HG03066 (cell line): ENCODE results near the gene C3AR1.
"Not testable (repeated sequence)": the region's sequence is repeated elsewhere in the genome, so short reads cannot be mapped to it uniquely, and the experiment has no call there.

Experiments used
- ATAC-seq: cut with Tn5 transposase; IDR thresholded peaks from one replicate; pipeline ENCODE4 v1.9.1; 2021; ENCODE audit warnings: low read depth; ENCODE audit not compliant: unreplicated experiment

Gene C3AR1

DNA sequence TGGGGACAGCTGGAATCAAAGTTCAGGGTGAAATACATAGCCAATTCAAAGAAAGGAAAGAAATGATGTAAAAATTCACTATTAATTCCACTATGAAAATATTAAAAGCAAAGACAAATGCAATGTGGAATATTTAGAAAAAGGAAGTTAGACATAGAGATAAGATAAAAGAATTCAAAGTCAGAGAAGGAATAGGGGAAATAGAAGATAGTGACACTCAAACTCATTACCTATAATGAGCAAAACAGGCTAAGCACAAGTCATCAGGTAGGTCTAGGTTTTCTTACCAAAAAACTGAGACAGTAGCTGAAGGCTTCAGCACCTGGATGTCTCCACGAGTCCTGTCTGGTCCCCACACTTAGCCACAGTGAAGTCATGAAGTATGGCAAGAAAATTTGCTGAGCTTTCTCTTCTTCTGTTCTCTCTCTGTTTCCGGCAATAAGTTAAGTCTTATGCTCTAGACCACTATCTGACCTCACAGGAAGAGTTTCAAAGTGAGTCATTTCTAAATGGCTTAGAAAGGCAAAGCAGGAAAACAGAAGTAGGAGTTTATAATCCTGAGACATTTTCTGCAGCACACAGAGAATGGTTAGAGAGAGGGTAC, at the start of gene C3AR1:
Gene C3AR1 (minus strand): TSS at position 369 of the 604 bp plus-strand sequence. CDS start 6,174 bp downstream, outside the sequence.
- peak; percentile 65 for ATAC-seq

DNA sequence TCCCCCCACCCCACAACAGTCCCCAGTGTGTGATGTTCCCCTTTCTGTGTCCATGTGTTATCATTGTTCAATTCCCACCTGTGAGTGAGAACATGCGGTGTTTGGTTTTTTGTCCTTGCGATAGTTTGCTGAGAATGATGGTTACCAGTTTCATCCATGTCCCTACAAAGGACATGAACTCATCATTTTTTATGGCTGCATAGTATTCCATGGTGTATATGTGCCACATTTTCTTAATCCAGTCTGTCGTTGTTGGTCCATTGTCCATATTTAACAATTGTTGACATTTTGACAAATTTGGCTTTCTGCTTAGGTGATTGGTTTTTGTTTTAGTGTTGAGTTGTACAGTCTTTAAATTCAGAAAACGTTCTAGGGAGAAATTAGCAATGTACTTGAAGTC, 47.0 kb upstream of the C3AR1 start:
- ATAC-seq = not testable (repeated sequence)

- ATAC-seq = no peak
These were observed 42.7 kb upstream of the C3AR1 start for GRCh38 chr12:8108808-8109398.

DNA sequence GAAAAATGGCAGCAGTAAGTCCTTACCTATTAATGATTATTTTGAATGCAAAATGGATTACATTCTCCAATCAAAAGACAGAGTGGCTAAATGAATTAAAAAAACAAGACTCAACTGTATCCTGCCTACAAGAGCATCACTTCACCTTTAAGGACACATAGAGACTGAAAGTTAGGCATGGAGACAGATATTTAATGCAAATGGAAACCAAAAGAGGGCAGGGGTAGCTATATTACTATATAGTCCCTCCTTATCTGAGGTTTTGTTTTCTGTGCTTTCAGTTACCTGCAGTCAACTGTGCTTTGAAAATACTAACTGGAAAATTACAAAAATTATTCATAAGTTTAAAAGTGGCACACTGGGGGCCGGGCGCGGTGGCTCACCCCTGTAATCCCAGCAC, 33.1 kb upstream of the C3AR1 start:
- no peak for ATAC-seq

- no peak for ATAC-seq
These were observed 30.2 kb upstream of the C3AR1 start for GRCh38 chr12:8096281-8096915.

DNA sequence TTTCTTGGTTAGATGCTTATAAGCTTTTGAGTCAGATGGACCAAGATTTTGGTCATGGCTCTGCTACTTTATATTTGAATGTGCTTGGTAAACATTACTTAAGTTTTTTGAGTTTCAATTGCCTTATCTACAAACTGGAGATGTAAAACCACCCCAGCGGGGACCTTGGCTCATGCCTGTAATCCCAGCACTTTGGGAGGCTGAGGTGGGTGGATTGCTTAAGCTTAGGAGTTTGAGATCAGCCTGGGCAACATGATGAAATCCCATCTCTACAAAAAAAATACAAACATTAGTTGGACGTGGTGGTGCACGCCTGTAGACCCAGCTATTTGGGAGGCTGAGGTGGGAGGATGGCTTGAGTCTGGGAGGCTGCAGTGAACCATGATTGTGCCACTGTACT, 27.1 kb upstream of the C3AR1 start:
- ATAC-seq = no peak

DNA sequence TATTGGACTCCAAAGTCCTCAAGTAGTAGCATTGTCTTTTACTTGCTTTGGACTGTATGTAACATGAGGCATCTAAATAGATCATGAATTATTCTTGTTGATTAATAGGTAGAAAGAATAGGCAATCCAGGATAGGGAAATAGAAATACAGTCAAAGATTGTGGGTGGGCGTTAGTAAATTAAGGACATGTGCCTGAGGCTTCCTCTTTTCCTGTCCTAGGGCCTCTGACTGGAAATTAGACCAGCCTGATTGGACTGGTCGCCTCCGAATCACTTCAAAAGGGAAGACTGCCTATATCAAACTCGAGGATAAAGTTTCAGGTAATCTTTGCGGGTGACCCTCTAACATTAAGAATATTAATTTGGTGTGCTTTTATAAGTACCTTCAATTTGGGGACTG, 23.6 kb upstream of the C3AR1 start:
- ATAC-seq = no peak

GRCh38 chr12:8089277-8089676, 23.1 kb upstream of the C3AR1 start:
- ATAC-seq = not testable (repeated sequence)

GRCh38 chr12:8088574-8088973, 22.4 kb upstream of the C3AR1 start:
- ATAC-seq = peak; percentile 52

DNA sequence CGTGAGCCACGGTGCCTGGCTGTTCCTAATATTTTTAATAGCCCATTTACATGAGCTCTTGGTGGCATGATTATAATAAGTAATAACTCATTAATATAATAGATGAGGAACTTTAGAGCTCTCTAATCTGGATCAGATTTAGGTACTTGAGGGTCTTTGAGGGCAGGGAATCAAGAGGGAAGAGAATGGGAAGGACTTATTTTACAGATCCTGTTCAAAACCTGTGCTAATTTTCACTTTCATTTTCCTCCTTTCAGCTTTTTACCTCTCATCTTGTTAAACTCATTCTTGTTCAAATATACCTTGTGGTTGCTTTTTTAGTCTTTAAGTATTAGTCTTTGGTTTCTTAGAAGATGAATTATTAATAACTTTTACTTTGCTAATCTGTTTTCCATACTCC, 21.5 kb upstream of the C3AR1 start:
- no peak for ATAC-seq

DNA sequence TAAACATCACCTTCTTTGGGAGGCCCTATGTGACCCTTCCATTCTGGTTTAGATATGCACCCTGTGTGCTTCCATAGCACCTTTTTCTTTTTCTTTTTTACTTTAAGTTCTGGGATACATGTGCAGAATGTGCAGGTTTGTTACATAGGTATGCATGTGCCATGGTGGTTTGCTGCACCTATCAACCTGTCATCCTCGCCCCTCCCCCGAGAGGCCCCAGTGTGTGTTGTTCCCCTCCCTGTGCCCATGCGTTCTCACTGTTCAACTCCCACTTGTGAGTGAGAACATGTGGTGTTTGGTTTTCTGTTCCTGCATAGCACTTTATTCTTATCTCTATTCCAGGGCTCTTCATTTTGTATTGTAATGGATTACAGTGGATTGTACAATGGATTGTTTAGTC, 18.2 kb upstream of the C3AR1 start:
- ATAC-seq = not testable (repeated sequence)

- ATAC-seq = no peak
These were observed 16.6 kb upstream of the C3AR1 start for GRCh38 chr12:8082808-8083100.

- peak; percentile 31 for ATAC-seq
These were observed 15.2 kb upstream of the C3AR1 start for GRCh38 chr12:8081251-8081920.

DNA sequence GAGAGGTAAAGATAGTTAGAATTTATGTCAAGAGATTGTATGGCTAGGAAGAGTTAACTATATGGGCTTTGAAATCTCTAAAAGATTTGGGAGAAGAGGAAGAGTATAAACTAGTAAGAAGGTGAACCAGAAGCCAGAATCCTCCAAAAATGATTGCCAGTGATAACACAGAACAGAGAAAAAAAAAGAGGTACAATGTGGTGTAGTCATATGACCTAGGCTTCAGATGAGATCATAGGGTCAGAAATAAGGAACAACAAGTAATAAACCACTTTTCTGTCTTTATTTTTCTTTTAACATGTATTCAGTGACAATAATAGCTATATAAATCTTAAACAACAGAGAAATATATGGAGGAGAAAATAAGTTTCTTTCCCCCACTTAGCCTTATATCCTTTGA, 14.0 kb upstream of the C3AR1 start:
- ATAC-seq = no peak

DNA sequence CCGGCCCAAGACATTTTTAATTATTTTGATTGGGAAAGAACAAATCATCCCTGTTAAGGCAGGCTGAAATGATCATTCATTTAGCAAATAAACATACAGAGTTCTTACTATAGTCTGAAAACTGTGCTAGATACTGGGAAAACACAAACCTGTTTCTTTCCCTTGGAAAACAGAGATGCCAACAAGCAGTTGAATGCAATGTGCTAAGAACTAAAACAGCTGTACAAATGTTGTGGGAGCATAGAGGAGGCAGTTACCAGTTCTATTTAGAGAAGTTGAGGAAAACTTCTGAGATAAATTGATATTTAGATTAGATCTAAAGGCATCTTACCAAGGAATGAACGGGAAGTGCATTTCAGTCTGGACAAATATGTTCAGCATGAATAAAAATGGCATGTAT, 12.8 kb upstream of the C3AR1 start:
- no peak for ATAC-seq

DNA sequence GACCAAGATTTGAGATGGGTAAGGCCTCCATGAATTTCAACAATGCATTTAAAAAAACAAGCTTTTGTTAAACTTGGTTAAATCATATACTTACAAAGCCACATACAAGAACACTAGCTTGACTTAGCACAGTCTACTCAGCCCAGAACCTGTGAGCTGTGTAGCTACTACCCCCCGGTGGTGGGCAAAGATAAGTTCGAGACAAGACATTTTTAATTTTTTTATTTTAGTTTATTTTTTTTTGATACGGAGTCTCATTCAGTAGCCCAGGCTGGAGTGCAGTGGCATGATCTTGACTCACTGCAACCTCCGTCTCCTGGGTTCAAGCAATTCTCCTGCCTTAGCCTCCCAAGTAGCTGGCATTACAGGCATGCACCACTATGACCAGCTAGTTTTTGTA, 12.2 kb upstream of the C3AR1 start:
- no peak for ATAC-seq

GRCh38 chr12:8077207-8077606, 11.0 kb upstream of the C3AR1 start:
- ATAC-seq = no peak

GRCh38 chr12:8076366-8076765, 10.2 kb upstream of the C3AR1 start:
- no peak for ATAC-seq

DNA sequence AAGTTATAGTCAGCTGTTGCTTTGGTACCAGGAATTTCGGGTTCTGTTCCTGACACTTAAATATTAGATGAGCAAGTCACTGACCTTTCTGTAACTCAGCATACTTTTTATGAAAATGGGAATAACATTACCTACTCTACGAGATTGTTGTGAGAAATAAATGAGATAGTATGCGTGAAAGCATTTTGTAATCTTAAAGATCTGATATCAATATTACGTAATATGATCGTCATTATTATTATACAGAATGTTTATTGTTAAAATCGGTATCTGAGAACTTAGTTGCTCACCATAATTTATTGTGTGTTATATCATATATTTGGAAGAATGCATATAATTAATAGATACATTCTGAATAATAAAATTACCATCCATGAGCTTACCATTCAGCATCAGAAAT, 9.8 kb upstream of the C3AR1 start:
- ATAC-seq = no peak

GRCh38 chr12:8071820-8072219, 5.7 kb upstream of the C3AR1 start:
- not testable (repeated sequence) for ATAC-seq

DNA sequence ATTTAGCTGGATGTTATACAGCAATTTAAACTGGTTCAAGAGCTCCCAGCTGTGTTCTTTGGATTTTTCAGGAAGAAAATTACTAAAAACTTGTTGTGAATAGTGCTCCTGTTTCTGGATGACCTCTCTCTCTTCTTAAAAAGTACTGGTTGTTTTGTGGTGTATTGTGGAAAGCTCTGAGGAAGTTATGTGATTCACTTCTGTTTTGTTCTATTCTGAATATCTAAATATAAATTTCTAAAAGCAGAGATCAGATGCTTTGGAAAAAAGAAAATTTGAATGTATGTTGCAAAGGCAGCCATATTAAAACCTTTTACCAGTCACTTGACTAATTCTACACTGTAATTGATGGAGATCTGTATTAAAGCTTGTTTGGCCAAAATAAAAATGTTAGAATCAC, 3.4 kb upstream of the C3AR1 start:
- ATAC-seq = no peak

DNA sequence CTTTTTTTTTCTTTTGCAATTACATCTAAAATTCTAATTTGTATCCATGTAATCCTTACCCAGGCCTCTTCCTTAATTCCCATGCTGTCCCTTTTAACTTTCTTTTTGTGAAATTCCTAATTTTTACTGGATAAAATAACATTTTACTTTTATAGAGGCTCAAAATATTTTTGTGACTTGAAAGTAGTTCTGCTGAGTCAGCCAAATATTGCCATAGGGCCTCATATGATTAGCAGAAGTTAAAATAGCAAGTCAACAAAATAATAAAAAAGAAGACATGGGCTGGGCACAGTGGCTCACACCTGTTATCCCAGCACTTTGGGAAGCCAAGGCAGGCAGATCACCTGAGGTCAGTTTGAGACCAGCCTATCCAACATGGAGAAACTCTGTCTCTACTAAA, 2.0 kb downstream of the C3AR1 start:
- no peak for ATAC-seq
